Tibial artery (tissue), 4 donors: ENCODE measurements around the gene CDH2.

Experiments used
- DNase-seq, 2 donors: peaks; one replicate each; pipeline ENCODE4 v3.0.0-alpha.2; 2019
- H3K27ac ChIP-seq, 2 donors: fragments of 200-600 bp; sonication (generic) in 1 of 2; 1 replicate in 1 of 2; 2 replicates in 1 of 2; pipeline ENCODE4 v1.5.1; 2018 to 2019; ENCODE audit warnings: mild to moderate bottlenecking in 1 of 2
- H3K27me3 ChIP-seq, 2 donors: fragments of 200-600 bp; sonication (generic) in 1 of 2; one replicate each; pipeline versions ENCODE4 v1.5.1 to v1.6.0; 2016 to 2019
- H3K36me3 ChIP-seq, 3 donors: fragments of 200-600 bp; sonication (generic) in 2 of 3; one replicate each; pipeline ENCODE4 v1.5.1; 2016 to 2019; ENCODE audit warnings: mild to moderate bottlenecking in 2 of 3
- H3K4me1 ChIP-seq, 4 donors: fragments of 200-600 bp; sonication (generic) in 2 of 4; 1 replicate in 3 of 4; 2 replicates in 1 of 4; pipeline ENCODE4 v1.5.1; 2016 to 2019
- H3K4me3 ChIP-seq, 2 donors: fragments of 200-600 bp; sonication (generic) in 1 of 2; 1 replicate in 1 of 2; 2 replicates in 1 of 2; pipeline ENCODE4 v1.5.1; 2018 to 2019; ENCODE audit warnings: mild to moderate bottlenecking in 2 of 2
- H3K9me3 ChIP-seq, 3 donors: fragments of 200-600 bp; sonication (generic) in 1 of 3; one replicate each; pipeline ENCODE4 v1.5.1; 2016 to 2019
- intact Hi-C: fragments of 100-400 bp; cut with DNase I; formaldehyde crosslinking; loops from one replicate; pipeline ENCODE4 v1.15.0; 2023; ENCODE audit warnings: low total_unique reads
- TF ChIP-seq, protein P1 (sequence below), 2 experiments: fragments of 200-600 bp in 1 of 2; fragments of 450-650 bp in 1 of 2; IDR thresholded peaks; one replicate each; pipeline ENCODE4 v1.5.1; 2017 to 2019; ENCODE audit warnings: antibody characterized with exemption in 2 of 2, mild to moderate bottlenecking in 1 of 2, moderate library complexity in 1 of 2

CDH2 gene

DNA sequence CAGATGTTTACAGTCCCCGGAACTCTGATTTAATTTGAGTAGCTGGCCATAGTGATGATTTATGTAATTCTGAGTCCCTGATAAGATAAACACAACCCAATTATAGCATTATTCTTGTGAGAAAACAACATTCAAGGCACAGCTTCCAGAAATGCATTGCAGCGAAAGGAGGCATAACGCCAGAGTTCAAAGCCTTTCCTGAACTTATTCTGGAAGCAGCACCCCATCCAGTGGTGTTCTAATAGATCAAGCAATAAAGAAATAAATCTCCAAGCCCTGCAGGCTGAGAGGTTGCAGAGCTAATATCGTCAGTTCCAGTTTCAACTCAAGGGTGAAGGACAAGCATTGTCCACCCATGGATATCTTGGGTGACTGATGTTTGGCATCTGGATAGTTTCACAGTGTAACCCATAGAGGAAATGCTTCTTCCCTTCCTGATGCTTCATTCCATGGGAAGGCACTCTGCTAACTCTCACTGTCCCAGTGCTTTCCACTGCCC lies 18.8 kb downstream of the CDH2 start:
- Histone ChIP-seq H3K27me3 (no peaks in the 10 kb centered on the region), H3K4me1 (no peaks in the 10 kb centered on the region), H3K27ac (no peak overlapping the region), H3K4me3 (no peak overlapping the region), H3K36me3 (no peaks in the 10 kb centered on the region), H3K9me3 (no peaks in the 10 kb centered on the region)
- intact Hi-C loops, result no loop called here
- DNase-seq, result no peak
- TF ChIP-seq, protein P1, sequence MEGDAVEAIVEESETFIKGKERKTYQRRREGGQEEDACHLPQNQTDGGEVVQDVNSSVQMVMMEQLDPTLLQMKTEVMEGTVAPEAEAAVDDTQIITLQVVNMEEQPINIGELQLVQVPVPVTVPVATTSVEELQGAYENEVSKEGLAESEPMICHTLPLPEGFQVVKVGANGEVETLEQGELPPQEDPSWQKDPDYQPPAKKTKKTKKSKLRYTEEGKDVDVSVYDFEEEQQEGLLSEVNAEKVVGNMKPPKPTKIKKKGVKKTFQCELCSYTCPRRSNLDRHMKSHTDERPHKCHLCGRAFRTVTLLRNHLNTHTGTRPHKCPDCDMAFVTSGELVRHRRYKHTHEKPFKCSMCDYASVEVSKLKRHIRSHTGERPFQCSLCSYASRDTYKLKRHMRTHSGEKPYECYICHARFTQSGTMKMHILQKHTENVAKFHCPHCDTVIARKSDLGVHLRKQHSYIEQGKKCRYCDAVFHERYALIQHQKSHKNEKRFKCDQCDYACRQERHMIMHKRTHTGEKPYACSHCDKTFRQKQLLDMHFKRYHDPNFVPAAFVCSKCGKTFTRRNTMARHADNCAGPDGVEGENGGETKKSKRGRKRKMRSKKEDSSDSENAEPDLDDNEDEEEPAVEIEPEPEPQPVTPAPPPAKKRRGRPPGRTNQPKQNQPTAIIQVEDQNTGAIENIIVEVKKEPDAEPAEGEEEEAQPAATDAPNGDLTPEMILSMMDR (IDR thresholded peaks at IDR 0.05), result no peak

DNA sequence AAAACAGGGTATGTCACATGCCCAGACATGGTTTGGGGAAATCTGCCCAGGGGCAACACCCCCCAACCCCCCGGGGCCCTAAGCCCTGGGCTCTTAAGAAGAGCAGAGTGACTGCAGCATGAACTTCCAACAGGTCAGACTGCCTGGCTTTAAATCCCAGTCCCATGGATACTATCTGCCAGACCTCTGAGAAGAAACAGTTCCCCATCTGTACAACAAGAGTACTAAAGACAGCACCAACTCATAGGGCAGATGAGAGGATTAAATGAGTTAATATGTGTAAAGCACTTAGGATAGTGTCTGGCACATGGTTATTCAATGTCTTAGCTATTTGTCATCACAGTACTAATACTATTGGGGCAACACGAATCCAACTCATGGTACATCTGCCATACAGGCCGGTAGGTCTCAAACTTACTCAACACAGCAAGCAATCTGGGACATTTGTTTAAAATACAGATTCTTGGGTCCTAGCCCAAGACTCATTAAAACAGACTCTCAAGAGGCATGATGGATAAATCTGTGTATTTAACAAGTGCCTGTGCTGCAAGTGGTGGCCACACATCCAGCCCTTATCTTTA lies 23.4 kb downstream of the CDH2 start:
- TF ChIP-seq, protein P1 (IDR thresholded peaks at IDR 0.05), result no peak
- no peaks in the 10 kb centered on the region for H3K9me3 ChIP-seq
- no peak for DNase-seq
- no peaks in the 10 kb centered on the region for H3K36me3 ChIP-seq
- H3K4me3 ChIP-seq, result no peak overlapping the region
- H3K27me3 ChIP-seq, result no peaks in the 10 kb centered on the region
- intact Hi-C loops, result no loop called here
- no peaks in the 10 kb centered on the region for H3K4me1 ChIP-seq
- no peak overlapping the region for H3K27ac ChIP-seq

DNA sequence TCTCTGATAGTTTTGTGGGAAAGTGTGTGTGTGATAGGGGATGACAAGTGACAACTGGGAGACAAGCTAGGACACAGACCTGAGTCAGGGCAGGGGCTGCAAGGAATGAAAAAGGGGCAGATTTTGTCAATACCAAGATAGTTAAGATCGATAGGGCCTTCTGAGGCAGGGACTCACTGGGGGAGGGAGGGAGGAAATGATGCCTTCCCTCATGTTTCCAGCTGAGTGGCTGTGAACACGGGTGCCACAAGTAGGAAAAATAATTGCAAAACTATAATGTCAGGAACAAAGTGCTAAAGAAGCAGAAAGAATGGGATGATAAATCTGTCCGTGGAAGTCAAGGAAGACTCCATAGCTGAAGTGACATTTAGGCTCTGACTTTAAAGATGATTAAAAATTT lies 24.2 kb downstream of the CDH2 start:
- DNase-seq, result no peak
- intact Hi-C loops, result no loop called here
- Histone ChIP-seq H3K9me3 (no peaks in the 10 kb centered on the region), H3K27me3 (no peaks in the 10 kb centered on the region), H3K4me1 (no peaks in the 10 kb centered on the region), H3K27ac (no peak overlapping the region), H3K36me3 (no peaks in the 10 kb centered on the region), H3K4me3 (no peak overlapping the region)
- TF ChIP-seq, protein P1 (IDR thresholded peaks at IDR 0.05), result no peak

DNA sequence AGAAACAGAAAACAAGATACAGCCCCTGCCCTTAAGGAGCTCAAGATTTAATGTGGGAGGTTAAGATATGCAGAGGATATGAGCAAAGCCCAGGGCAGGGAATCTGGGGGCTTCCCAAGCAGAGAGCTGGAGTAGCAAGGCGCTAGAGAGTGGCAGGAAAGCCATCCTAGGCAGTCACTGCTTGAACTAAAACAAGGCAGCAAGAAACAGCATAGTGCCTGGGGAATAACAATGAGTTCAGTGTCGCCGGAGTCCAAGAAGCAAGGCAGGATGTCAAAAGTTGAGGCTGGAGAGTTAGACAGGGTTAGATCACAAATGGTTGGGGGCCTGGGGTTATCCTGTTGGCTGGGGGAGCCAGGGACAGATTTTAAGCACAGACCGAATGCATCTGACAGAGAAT lies 24.6 kb downstream of the CDH2 start:
- Histone ChIP-seq H3K4me1 (no peaks in the 10 kb centered on the region), H3K4me3 (no peak overlapping the region), H3K27ac (no peak overlapping the region), H3K36me3 (no peaks in the 10 kb centered on the region), H3K27me3 (no peaks in the 10 kb centered on the region), H3K9me3 (no peaks in the 10 kb centered on the region)
- DNase-seq, result no peak
- TF ChIP-seq, protein P1 (IDR thresholded peaks at IDR 0.05), result no peak
- intact Hi-C loops, result no loop called here

DNA sequence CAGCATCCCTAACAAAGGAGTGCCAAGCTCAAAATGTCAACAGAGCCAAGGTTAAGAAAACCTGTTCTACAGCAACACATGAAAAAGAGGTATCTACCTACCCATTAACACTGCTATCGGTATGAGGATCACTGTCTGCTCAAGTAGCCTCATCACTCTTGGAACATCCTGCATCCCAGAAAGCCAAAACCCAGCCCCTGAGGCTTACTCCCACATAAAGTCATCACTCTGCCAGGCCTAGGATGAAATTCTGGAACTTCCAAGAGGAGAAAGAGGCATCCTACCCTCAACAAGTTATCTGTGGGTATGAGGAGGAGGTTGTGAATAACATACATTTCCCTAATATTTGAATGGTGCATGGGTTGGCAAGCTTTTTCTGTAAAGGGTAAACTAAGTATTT lies 25.5 kb downstream of the CDH2 start:
- Histone ChIP-seq H3K36me3 (no peaks in the 10 kb centered on the region), H3K27ac (no peak overlapping the region), H3K4me1 (no peaks in the 10 kb centered on the region), H3K4me3 (no peak overlapping the region), H3K27me3 (no peaks in the 10 kb centered on the region), H3K9me3 (no peaks in the 10 kb centered on the region)
- intact Hi-C loops, result no loop called here
- TF ChIP-seq, protein P1 (IDR thresholded peaks at IDR 0.05), result no peak
- no peak for DNase-seq

DNA sequence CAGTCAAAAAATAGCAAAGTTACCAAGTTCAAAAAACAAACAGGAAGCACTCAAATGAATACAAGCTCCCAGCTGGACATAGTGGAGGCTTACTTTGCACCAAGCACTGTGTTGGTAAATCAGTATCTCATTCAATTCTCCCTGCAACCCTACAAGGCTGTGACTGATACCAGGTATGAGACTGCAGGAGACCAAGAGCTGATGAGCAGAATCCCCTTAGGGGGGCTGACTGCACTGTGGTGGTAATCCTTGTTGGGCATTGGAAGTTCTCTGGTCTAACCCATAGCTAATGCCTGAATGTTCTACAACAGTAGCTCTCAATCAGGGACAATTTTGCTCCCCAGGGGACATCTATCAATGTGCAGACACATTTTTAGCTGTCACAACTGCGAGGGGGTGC lies 26.0 kb downstream of the CDH2 start:
- Histone ChIP-seq H3K4me1 (no peaks in the 10 kb centered on the region), H3K36me3 (no peaks in the 10 kb centered on the region), H3K9me3 (no peaks in the 10 kb centered on the region), H3K4me3 (no peak overlapping the region), H3K27me3 (no peaks in the 10 kb centered on the region), H3K27ac (no peak overlapping the region)
- TF ChIP-seq, protein P1 (IDR thresholded peaks at IDR 0.05), result no peak
- intact Hi-C loops, result no loop called here
- DNase-seq, result no peak
